Mesodermal cell (in vitro differentiated cells): ENCODE data around the gene FLNB.

Experiments
- H3K27ac ChIP-seq: 2 replicates; pipeline ENCODE4 v1.7.0; 2013; ENCODE audit warnings: mild to moderate bottlenecking, low read depth, low read length, moderate library complexity; ENCODE audit not compliant: severe bottlenecking
- H3K36me3 ChIP-seq: 2 replicates; pipeline ENCODE4 v1.7.1; 2013; ENCODE audit warnings: mild to moderate bottlenecking, low read length, moderate library complexity; ENCODE audit not compliant: control insufficient read depth, insufficient read depth
- H3K4me1 ChIP-seq: one replicate; pipeline ENCODE4 v1.7.1; 2013; ENCODE audit warnings: mild to moderate bottlenecking, low read length; ENCODE audit not compliant: insufficient read depth, control insufficient read depth, poor library complexity, severe bottlenecking
- H3K4me3 ChIP-seq: 2 replicates; pipeline ENCODE4 v1.7.0; 2013; ENCODE audit warnings: low read length, control low read depth, mild to moderate bottlenecking; ENCODE audit not compliant: insufficient read depth, poor library complexity, severe bottlenecking; ENCODE audit errors: extremely low read depth
- H3K9me3 ChIP-seq: 2 replicates; pipeline ENCODE4 v1.7.1; 2013; ENCODE audit warnings: mild to moderate bottlenecking, low read length, moderate library complexity; ENCODE audit not compliant: control insufficient read depth
- WGBS, 2 experiments: methylation state at CpG; one replicate each; pipeline ENCODE4 v1.1.5; 2013; ENCODE audit warnings: missing lambda C conversion rate in 2 of 2; ENCODE audit not compliant: insufficient coverage in 2 of 2; 5-methylcytosine and 5-hydroxymethylcytosine counted together

The FLNB gene

GRCh38 chr3:58021072-58021959 is 13.1 kb downstream of the FLNB start:
- no peaks in the 10 kb centered on the region for H3K9me3 ChIP-seq
- peaks cover 11% of the 10 kb centered on the region for H3K36me3 ChIP-seq
- H3K4me3 ChIP-seq, result no peak overlapping the region
- no peak overlapping the region for H3K27ac ChIP-seq
- 65 to 73% methylated on average over 5 to 7 of the region's 8 CpGs for WGBS, 2 experiments
- peaks cover 39% of the 10 kb centered on the region for H3K4me1 ChIP-seq

GRCh38 chr3:58021962-58022361 is 13.7 kb downstream of the FLNB start:
- H3K4me1 ChIP-seq, result peaks cover 38% of the 10 kb centered on the region
- no peak overlapping the region for H3K4me3 ChIP-seq
- peaks cover 11% of the 10 kb centered on the region for H3K36me3 ChIP-seq
- no peaks in the 10 kb centered on the region for H3K9me3 ChIP-seq
- WGBS, 2 experiments, result 96% methylated on average over 3 of the region's 5 CpGs
- H3K27ac ChIP-seq, result no peak overlapping the region

- H3K4me3 ChIP-seq, result no peak overlapping the region
- H3K4me1 ChIP-seq, result peaks cover 38% of the 10 kb centered on the region
- no peak overlapping the region for H3K27ac ChIP-seq
- peaks cover 11% of the 10 kb centered on the region for H3K36me3 ChIP-seq
- WGBS, 2 experiments, result 88 to 100% methylated on average over 1 of the region's 3 CpGs
- no peaks in the 10 kb centered on the region for H3K9me3 ChIP-seq
These were observed 14.3 kb downstream of the FLNB start for GRCh38 chr3:58022490-58022889.

GRCh38 chr3:58023531-58023930 is 15.3 kb downstream of the FLNB start:
- Histone ChIP-seq H3K27ac (no peak overlapping the region), H3K4me3 (no peak overlapping the region), H3K9me3 (no peaks in the 10 kb centered on the region), H3K4me1 (peaks cover 38% of the 10 kb centered on the region), H3K36me3 (peaks cover 11% of the 10 kb centered on the region)
- 100% methylated on average over 1 of the region's 2 CpGs for WGBS, 2 experiments

- Histone ChIP-seq H3K36me3 (peaks cover 17% of the 10 kb centered on the region), H3K4me3 (no peak overlapping the region), H3K27ac (no peak overlapping the region), H3K9me3 (no peaks in the 10 kb centered on the region), H3K4me1 (peaks cover 32% of the 10 kb centered on the region)
- WGBS, 2 experiments, result 64 to 83% methylated on average over 2 to 5 of the region's 5 CpGs
These were observed 17.2 kb downstream of the FLNB start for GRCh38 chr3:58025406-58025805.

GRCh38 chr3:58025837-58026569 is 17.8 kb downstream of the FLNB start:
- 77 to 84% methylated on average over 8 to 12 of the region's 12 CpGs for WGBS, 2 experiments
- H3K27ac ChIP-seq, result no peak overlapping the region
- H3K4me3 ChIP-seq, result no peak overlapping the region
- no peaks in the 10 kb centered on the region for H3K9me3 ChIP-seq
- H3K36me3 ChIP-seq, result peaks cover 18% of the 10 kb centered on the region
- peaks cover 26% of the 10 kb centered on the region for H3K4me1 ChIP-seq

- Histone ChIP-seq H3K4me1 (peaks cover 26% of the 10 kb centered on the region), H3K27ac (no peak overlapping the region), H3K4me3 (no peak overlapping the region), H3K36me3 (peaks cover 18% of the 10 kb centered on the region), H3K9me3 (no peaks in the 10 kb centered on the region)
- 94 to 98% methylated on average over 5 to 6 of the region's 7 CpGs for WGBS, 2 experiments
These were observed 18.4 kb downstream of the FLNB start for GRCh38 chr3:58026598-58026997.

GRCh38 chr3:58027704-58028317 is 19.6 kb downstream of the FLNB start:
- H3K9me3 ChIP-seq, result no peaks in the 10 kb centered on the region
- no peak overlapping the region for H3K27ac ChIP-seq
- H3K4me1 ChIP-seq, result peaks cover 35% of the 10 kb centered on the region
- 40 to 71% methylated on average over 1 to 3 of the region's 6 CpGs for WGBS, 2 experiments
- H3K4me3 ChIP-seq, result no peak overlapping the region
- H3K36me3 ChIP-seq, result peaks cover 16% of the 10 kb centered on the region

- 100% methylated on average over 1 of the region's 1 CpG; no CpG with 5 or more reads in 1 of the 2 experiments for WGBS, 2 experiments
- H3K27ac ChIP-seq, result no peak overlapping the region
- H3K4me3 ChIP-seq, result no peak overlapping the region
- H3K9me3 ChIP-seq, result no peaks in the 10 kb centered on the region
- H3K36me3 ChIP-seq, result peaks cover 16% of the 10 kb centered on the region
- peaks cover 35% of the 10 kb centered on the region for H3K4me1 ChIP-seq
These were observed 20.7 kb downstream of the FLNB start for GRCh38 chr3:58028902-58029301.

GRCh38 chr3:58029842-58030584 is 21.8 kb downstream of the FLNB start:
- H3K9me3 ChIP-seq, result no peaks in the 10 kb centered on the region
- H3K36me3 ChIP-seq, result peaks cover 19% of the 10 kb centered on the region
- 76% methylated on average over 3 to 5 of the region's 5 CpGs for WGBS, 2 experiments
- peak overlapping the region; percentile 23 for H3K27ac ChIP-seq
- no peak overlapping the region for H3K4me3 ChIP-seq
- H3K4me1 ChIP-seq, result peaks cover 33% of the 10 kb centered on the region
